GM12864 (cell line): ENCODE results near the gene CSGALNACT2.

Experiments
- DNase-seq: peaks from one replicate; pipeline ENCODE4 v3.0.0-alpha.2; 2011; ENCODE audit warnings: low read depth
- H3K4me3 ChIP-seq: 2 replicates; pipeline ENCODE4 v1.5.1; 2011; ENCODE audit warnings: mild to moderate bottlenecking, low read depth, low read length, control low read depth
- CTCF ChIP-seq: IDR thresholded peaks from 2 replicates; pipeline ENCODE4 v1.5.1; 2011; ENCODE audit warnings: low read depth, mild to moderate bottlenecking, moderate library complexity, low read length, control low read depth, inconsistent platforms; ENCODE audit errors: missing control alignments

The CSGALNACT2 gene

GRCh38 chr10:43226851-43227845, 88.9 kb downstream of the CSGALNACT2 start:
- H3K4me3 ChIP-seq: no peak overlapping the region
- no peak for TF ChIP-seq CTCF
- DNase-seq: no peak

GRCh38 chr10:43227911-43228782, 89.9 kb downstream of the CSGALNACT2 start:
- H3K4me3 ChIP-seq: no peak overlapping the region
- no peak for TF ChIP-seq CTCF
- no peak for DNase-seq

- no peak for TF ChIP-seq CTCF
- no peak overlapping the region for H3K4me3 ChIP-seq
- DNase-seq: no peak
Observed at GRCh38 chr10:43228783-43229207, 90.5 kb downstream of the CSGALNACT2 start.

GRCh38 chr10:43229208-43230061, 91.2 kb downstream of the CSGALNACT2 start:
- no peak overlapping the region for H3K4me3 ChIP-seq
- TF ChIP-seq CTCF: no peak
- DNase-seq: no peak

- DNase-seq: no peak
- TF ChIP-seq CTCF: no peak
- H3K4me3 ChIP-seq: no peak overlapping the region
Observed at GRCh38 chr10:43230101-43230908, 92.1 kb downstream of the CSGALNACT2 start.
